GM12865 (cell line): ENCODE measurements around the gene RTP5.

Experiments
- DNase-seq: peaks from one replicate; pipeline ENCODE4 v3.0.0; 2010; ENCODE audit warnings: low read depth
- H3K4me3 ChIP-seq: 2 replicates; pipeline ENCODE4 v1.5.1; 2011; ENCODE audit warnings: mild to moderate bottlenecking, low read depth, low read length, control low read depth
- TF ChIP-seq, protein P1 (sequence below): IDR thresholded peaks from 2 replicates; pipeline ENCODE4 v1.5.1; 2011; ENCODE audit warnings: low read length, control low read depth, low read depth, inconsistent platforms; ENCODE audit not compliant: insufficient read depth; ENCODE audit errors: missing control alignments

Gene RTP5

GRCh38 chr2:241887806-241888522, 18.4 kb downstream of the RTP5 start:
- no peak overlapping the region for H3K4me3 ChIP-seq
- TF ChIP-seq, protein P1, sequence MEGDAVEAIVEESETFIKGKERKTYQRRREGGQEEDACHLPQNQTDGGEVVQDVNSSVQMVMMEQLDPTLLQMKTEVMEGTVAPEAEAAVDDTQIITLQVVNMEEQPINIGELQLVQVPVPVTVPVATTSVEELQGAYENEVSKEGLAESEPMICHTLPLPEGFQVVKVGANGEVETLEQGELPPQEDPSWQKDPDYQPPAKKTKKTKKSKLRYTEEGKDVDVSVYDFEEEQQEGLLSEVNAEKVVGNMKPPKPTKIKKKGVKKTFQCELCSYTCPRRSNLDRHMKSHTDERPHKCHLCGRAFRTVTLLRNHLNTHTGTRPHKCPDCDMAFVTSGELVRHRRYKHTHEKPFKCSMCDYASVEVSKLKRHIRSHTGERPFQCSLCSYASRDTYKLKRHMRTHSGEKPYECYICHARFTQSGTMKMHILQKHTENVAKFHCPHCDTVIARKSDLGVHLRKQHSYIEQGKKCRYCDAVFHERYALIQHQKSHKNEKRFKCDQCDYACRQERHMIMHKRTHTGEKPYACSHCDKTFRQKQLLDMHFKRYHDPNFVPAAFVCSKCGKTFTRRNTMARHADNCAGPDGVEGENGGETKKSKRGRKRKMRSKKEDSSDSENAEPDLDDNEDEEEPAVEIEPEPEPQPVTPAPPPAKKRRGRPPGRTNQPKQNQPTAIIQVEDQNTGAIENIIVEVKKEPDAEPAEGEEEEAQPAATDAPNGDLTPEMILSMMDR = no peak
- DNase-seq = no peak

- TF ChIP-seq, protein P1 = no peak
- DNase-seq = no peak
- no peak overlapping the region for H3K4me3 ChIP-seq
These were observed 19.1 kb downstream of the RTP5 start for GRCh38 chr2:241888641-241889040.

DNA sequence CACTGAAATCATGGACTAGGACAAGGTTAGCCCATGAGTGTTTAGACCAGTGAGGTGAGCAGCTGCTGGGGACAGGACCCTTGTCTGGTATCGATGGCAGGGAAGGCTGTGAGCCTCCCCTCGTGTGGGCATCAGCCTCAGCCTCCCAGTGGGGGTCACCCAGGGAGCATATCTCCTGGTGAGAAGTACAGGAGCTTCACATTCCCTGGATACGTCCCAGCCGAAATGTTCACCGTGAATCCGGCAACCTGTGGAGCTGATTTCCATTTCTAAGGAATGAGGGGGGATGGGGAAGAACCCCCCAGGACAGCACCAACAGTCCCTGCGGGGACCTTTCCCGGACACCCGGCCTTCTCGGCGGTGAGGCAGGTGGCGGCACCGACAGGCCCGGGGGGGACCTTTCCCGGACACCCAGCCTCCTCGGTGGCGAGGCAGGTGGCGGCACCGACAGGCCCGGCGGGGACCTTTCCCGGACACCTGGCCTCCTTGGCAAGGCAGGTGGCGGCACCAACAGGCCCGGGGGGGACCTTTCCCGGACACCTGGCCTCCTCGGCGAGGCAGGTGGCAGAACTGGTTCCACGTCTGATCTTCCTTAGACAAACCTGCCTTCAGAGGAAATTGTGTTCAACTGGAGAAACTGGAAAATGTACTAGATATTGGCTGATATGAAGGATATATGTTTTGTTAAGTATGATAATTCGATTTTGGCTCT, 21.2 kb downstream of the RTP5 start:
- no peak overlapping the region for H3K4me3 ChIP-seq
- TF ChIP-seq, protein P1 = no peak
- DNase-seq = no peak

GRCh38 chr2:241891315-241891987, 21.9 kb downstream of the RTP5 start:
- TF ChIP-seq, protein P1 = no peak
- no peak for DNase-seq
- no peak overlapping the region for H3K4me3 ChIP-seq

GRCh38 chr2:241891988-241892298, 22.4 kb downstream of the RTP5 start:
- no peak overlapping the region for H3K4me3 ChIP-seq
- TF ChIP-seq, protein P1 = no peak
- DNase-seq = no peak

- no peak for DNase-seq
- TF ChIP-seq, protein P1 = no peak
- no peak overlapping the region for H3K4me3 ChIP-seq
These were observed 23.0 kb downstream of the RTP5 start for GRCh38 chr2:241892299-241893137.
